ENCODE measurements around the gene SLIT3.

DNA sequence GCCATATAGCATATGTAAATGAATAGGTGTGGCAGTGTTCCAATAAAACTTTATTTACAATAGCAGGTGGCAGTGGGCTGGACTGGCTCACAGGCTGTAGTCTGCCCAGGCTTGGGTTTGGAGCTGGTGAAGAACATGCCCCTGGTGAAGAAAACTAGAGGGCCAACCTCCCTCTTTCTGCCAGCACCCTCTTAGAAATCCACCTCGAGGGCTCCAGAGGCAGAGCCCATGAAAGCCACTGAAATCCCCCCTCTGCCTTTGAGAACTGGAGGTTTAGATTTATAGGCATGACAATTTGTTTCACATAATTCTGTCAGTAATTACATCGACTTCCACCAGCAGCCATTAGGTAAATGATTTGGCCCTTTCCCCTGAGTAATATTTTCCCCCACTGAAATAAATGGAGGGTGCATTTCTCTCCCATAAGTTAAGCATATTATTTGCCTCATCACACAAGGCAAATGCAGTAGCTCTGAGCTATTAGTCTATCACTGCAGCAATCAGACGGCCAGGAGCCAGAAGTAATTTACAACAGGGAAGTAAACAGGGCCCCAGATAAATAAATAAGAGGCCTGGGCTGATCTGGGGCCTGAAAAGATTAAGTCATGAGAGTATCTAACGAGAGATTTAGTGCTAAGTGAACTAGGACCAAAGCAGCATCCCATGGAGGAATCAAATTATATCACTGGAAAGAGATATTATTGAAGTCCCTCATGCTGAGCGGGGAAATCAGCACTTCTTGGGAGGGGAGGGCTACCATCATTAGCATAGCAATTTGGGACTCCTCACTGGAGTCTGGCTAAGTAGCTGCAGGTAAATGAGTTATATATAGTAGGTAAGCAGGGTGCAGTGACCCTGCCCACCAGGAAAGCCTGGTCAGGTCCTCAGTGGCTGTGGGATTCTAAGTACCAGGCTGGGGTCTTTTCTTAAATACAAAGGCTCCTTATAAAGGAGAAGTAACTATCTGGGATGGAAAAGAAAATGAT lies 123.9 kb downstream of the SLIT3 start:
- TF ChIP-seq POLR2A (IDR thresholded peaks at IDR 0.05; ENCODE audit: low read length) (no peak), GATA1 (IDR thresholded peaks at IDR 0.05; ENCODE audit: low read depth, low read length) (no peak)

Data from erythroblast (primary cell).